H1 (cell line): ENCODE measurements around the gene PIAS4. TPM values are rescaled to one million over a fixed set of nuclear protein-coding genes. Genes with fewer than 3 reads are reported as not detected.

Experiments used
- BACH1 ChIP-seq: IDR thresholded peaks from 2 replicates; pipeline ENCODE4 v1.6.1; 2012; ENCODE audit warnings: low read length, improper control_type of control experiment
- CHD1 ChIP-seq: IDR thresholded peaks from 2 replicates; pipeline ENCODE4 v1.6.1; 2012; ENCODE audit warnings: low read depth, low read length, improper control_type of control experiment
- CHD7 ChIP-seq: fragments of 300-600 bp; sonication (generic); IDR thresholded peaks from 2 replicates; pipeline ENCODE4 v1.7.1; 2012; ENCODE audit warnings: low read length, moderate library complexity, mild to moderate bottlenecking, inconsistent platforms; ENCODE audit not compliant: insufficient replicate concordance
- HDAC6 ChIP-seq: IDR thresholded peaks from one replicate; pipeline ENCODE4 v1.7.1; 2012; ENCODE audit warnings: low read depth, mild to moderate bottlenecking, inconsistent platforms, low read length, moderate library complexity
- NANOG ChIP-seq: IDR thresholded peaks from 2 replicates; pipeline ENCODE4 v1.6.1; 2011; ENCODE audit warnings: low read length, low read depth, mild to moderate bottlenecking, inconsistent platforms; ENCODE audit not compliant: insufficient read depth, poor library complexity, severe bottlenecking
- PHF8 ChIP-seq: fragments of 200-600 bp; sonication (generic); conservative IDR thresholded peaks from 2 replicates; pipeline ENCODE4 v1.7.1; 2012; ENCODE audit warnings: low read depth, mild to moderate bottlenecking, inconsistent platforms, low read length, moderate library complexity
- RBBP5 ChIP-seq: IDR thresholded peaks from 2 replicates; pipeline ENCODE4 v1.7.1; 2012; ENCODE audit warnings: low read depth, mild to moderate bottlenecking, inconsistent platforms, low read length, moderate library complexity, borderline replicate concordance
- RNF2 ChIP-seq: fragments of 200-900, 300-1000 bp; sonication (generic); IDR thresholded peaks from 2 replicates; pipeline ENCODE4 v1.7.1; 2016; ENCODE audit warnings: borderline replicate concordance, low read depth, mild to moderate bottlenecking, antibody characterized with exemption, low read length; ENCODE audit not compliant: poor library complexity, severe bottlenecking; ENCODE audit errors: missing control alignments
- TAF7 ChIP-seq: optimal IDR thresholded peaks from 2 replicates; pipeline ENCODE3; 2011; ENCODE audit warnings: low read depth, mild to moderate bottlenecking, inconsistent platforms, low read length, moderate library complexity, borderline replicate concordance
- polyA plus RNA-seq, 7 experiments: library from polyadenylated mRNA; depleted of rRNA in 3 of 7; stranded (reverse) in 5 of 7; unstranded in 2 of 7; fragments of >200 nt in 5 of 7; fragments of 200-250 nt in 2 of 7; gene quantifications; 1 replicate in 5 of 7; 2 replicates in 1 of 7; 4 replicates in 1 of 7; pipeline versions ENCODE4 v1.2.1 to v1.2.3, GENCODE V29; 2011 to 2013; ENCODE audit warnings: missing spikeins in 2 of 7, mixed read lengths in 2 of 7
- total RNA-seq: library from RNA; stranded (reverse); fragmentation: NEBNext Ultra II Directional; extraction: Animal tissue kit (Norgen Biotek cat#: 25700); gene quantifications from 2 replicates; pipeline ENCODE4 v1.2.1, GENCODE V29; 2021

PIAS4 gene
- total and polyA plus RNA-seq, 2 of the 8 experiments (the other 6 are each of a cell fraction or from before 2014, with no cell fraction given) = 30.2 to 51.4 TPM

- 0 out of 2 replicates have a peak, but pooled peaks have one; percentile 41 for TF ChIP-seq CHD1
- no peak for TF ChIP-seq HDAC6
- TF ChIP-seq CHD7 = no peak
- TF ChIP-seq TAF7 = peak; percentile 100
- TF ChIP-seq RNF2 = no peak
- no peak for TF ChIP-seq RBBP5
- no peak for TF ChIP-seq NANOG
- TF ChIP-seq BACH1 = no peak
- TF ChIP-seq PHF8 = peak; percentile 99
These were observed 22.5 kb upstream of the PIAS4 start, which contains the start of gene EEF2 (continued) for GRCh38 chr19:3984908-3985642.
